ENCODE data around the gene DOK4. TPM values are rescaled to one million over a fixed set of nuclear protein-coding genes. Genes with fewer than 3 reads are reported as not detected.

The DOK4 gene
- total and polyA plus RNA-seq, 2 experiments from 2014 or later, result 11.4 to 29.1 TPM

DNA sequence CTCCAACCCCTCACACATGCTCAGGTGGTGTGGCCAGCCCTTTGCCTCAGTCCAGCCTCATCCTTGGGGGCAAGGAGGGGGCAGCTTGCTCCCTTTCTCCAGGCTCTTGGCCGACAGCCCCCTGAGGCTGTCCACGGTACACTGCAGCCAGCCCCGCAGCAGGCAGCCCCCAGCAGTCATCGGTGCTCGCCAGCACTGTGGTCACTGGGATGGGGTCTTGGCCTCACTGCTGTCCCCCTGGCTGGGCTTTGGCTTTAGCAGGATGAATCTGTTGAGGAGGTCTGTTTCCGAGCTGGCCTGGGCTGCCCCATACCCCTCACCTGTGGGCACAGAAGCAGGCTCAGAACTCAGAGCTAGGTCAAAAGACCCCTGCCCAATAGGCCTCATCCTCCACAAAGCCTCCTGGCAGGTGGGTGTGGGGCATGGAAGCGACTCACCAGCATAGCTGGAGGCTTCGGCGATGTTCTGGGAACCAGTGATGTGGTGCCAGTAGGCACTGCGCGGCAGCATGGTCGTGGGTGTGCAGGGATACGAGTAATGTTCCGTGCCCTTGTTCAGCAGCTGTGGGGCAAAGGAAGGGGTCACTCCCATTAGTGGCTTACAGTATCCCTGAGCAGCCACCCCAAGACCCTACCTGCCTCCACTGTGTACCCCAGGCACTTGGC, 13.0 kb downstream of the DOK4 start:
- peak overlapping the region; percentile 81; the same call in 1 of the 2 replicates for H3K27ac ChIP-seq (ENCODE audit: low read depth)
- Mint-ChIP-seq H3K4me1 (peaks cover 63% of the 10 kb centered on the region), H3K27me3 (ENCODE audit: insufficient read depth, low read depth, poor library complexity) (peaks cover 14% of the 10 kb centered on the region), H3K27ac (peak overlapping the region; percentile 56; the same call in 1 of the 2 replicates), H3K4me3 (no peak overlapping the region), H3K9me3 (no peaks in the 10 kb centered on the region), H3K36me3 (ENCODE audit: low read depth) (peaks cover 40% of the 10 kb centered on the region)
- ATAC-seq, result no peak
- H3K4me3 ChIP-seq, result no peak overlapping the region
- no peak overlapping the region for H3K4me2 ChIP-seq
- peaks cover 3% of the 10 kb centered on the region; the same call in 1 of the 2 replicates for H4K20me1 ChIP-seq (replicated peaks; ENCODE audit: insufficient read depth)
- no peak for TF ChIP-seq EZH2phosphoT487 (IDR thresholded peaks at IDR 0.05; ENCODE audit: unreplicated experiment)
- no peak for TF ChIP-seq NANOG (IDR thresholded peaks at IDR 0.05; ENCODE audit: borderline replicate concordance)
- TF ChIP-seq CREB1 (CRISPR knock-in tag; IDR thresholded peaks at IDR 0.05; ENCODE audit: low read depth), result no peak
- no peak for TF ChIP-seq EZH2 (IDR thresholded peaks at IDR 0.05; ENCODE audit: low read depth, unreplicated experiment)
- no peak for TF ChIP-seq STAT1 (IDR thresholded peaks at IDR 0.05; ENCODE audit: unreplicated experiment)
- no peak for TF ChIP-seq ETS1 (IDR thresholded peaks at IDR 0.05)
- no peak for TF ChIP-seq REST (IDR thresholded peaks at IDR 0.05; ENCODE audit: unreplicated experiment)
- TF ChIP-seq, protein P1, sequence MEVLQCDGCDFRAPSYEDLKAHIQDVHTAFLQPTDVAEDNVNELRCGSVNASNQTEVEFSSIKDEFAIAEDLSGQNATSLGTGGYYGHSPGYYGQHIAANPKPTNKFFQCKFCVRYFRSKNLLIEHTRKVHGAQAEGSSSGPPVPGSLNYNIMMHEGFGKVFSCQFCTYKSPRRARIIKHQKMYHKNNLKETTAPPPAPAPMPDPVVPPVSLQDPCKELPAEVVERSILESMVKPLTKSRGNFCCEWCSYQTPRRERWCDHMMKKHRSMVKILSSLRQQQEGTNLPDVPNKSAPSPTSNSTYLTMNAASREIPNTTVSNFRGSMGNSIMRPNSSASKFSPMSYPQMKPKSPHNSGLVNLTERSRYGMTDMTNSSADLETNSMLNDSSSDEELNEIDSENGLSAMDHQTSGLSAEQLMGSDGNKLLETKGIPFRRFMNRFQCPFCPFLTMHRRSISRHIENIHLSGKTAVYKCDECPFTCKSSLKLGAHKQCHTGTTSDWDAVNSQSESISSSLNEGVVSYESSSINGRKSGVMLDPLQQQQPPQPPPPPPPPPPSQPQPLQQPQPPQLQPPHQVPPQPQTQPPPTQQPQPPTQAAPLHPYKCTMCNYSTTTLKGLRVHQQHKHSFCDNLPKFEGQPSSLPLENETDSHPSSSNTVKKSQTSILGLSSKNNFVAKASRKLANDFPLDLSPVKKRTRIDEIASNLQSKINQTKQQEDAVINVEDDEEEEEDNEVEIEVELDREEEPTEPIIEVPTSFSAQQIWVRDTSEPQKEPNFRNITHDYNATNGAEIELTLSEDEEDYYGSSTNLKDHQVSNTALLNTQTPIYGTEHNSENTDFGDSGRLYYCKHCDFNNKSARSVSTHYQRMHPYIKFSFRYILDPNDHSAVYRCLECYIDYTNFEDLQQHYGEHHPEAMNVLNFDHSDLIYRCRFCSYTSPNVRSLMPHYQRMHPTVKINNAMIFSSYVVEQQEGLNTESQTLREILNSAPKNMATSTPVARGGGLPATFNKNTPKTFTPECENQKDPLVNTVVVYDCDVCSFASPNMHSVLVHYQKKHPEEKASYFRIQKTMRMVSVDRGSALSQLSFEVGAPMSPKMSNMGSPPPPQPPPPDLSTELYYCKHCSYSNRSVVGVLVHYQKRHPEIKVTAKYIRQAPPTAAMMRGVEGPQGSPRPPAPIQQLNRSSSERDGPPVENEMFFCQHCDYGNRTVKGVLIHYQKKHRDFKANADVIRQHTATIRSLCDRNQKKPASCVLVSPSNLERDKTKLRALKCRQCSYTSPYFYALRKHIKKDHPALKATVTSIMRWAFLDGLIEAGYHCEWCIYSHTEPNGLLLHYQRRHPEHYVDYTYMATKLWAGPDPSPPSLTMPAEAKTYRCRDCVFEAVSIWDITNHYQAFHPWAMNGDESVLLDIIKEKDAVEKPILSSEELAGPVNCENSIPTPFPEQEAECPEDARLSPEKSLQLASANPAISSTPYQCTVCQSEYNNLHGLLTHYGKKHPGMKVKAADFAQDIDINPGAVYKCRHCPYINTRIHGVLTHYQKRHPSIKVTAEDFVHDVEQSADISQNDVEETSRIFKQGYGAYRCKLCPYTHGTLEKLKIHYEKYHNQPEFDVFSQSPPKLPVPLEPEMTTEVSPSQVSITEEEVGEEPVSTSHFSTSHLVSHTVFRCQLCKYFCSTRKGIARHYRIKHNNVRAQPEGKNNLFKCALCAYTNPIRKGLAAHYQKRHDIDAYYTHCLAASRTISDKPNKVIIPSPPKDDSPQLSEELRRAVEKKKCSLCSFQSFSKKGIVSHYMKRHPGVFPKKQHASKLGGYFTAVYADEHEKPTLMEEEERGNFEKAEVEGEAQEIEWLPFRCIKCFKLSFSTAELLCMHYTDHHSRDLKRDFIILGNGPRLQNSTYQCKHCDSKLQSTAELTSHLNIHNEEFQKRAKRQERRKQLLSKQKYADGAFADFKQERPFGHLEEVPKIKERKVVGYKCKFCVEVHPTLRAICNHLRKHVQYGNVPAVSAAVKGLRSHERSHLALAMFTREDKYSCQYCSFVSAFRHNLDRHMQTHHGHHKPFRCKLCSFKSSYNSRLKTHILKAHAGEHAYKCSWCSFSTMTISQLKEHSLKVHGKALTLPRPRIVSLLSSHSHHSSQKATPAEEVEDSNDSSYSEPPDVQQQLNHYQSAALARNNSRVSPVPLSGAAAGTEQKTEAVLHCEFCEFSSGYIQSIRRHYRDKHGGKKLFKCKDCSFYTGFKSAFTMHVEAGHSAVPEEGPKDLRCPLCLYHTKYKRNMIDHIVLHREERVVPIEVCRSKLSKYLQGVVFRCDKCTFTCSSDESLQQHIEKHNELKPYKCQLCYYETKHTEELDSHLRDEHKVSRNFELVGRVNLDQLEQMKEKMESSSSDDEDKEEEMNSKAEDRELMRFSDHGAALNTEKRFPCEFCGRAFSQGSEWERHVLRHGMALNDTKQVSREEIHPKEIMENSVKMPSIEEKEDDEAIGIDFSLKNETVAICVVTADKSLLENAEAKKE (CRISPR knock-in tag; IDR thresholded peaks at IDR 0.05), result no peak
- no peak for TF ChIP-seq POLR2AphosphoS5 (IDR thresholded peaks at IDR 0.05; ENCODE audit: low read depth)
- no peak for TF ChIP-seq ZNF114 (CRISPR knock-in tag; IDR thresholded peaks at IDR 0.05)
- TF ChIP-seq JUNB (IDR thresholded peaks at IDR 0.05; ENCODE audit: unreplicated experiment), result no peak
- TF ChIP-seq ZNF331 (CRISPR knock-in tag; IDR thresholded peaks at IDR 0.05; ENCODE audit: low read depth), result no peak
- TF ChIP-seq, protein P2, sequence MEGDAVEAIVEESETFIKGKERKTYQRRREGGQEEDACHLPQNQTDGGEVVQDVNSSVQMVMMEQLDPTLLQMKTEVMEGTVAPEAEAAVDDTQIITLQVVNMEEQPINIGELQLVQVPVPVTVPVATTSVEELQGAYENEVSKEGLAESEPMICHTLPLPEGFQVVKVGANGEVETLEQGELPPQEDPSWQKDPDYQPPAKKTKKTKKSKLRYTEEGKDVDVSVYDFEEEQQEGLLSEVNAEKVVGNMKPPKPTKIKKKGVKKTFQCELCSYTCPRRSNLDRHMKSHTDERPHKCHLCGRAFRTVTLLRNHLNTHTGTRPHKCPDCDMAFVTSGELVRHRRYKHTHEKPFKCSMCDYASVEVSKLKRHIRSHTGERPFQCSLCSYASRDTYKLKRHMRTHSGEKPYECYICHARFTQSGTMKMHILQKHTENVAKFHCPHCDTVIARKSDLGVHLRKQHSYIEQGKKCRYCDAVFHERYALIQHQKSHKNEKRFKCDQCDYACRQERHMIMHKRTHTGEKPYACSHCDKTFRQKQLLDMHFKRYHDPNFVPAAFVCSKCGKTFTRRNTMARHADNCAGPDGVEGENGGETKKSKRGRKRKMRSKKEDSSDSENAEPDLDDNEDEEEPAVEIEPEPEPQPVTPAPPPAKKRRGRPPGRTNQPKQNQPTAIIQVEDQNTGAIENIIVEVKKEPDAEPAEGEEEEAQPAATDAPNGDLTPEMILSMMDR (conservative IDR thresholded peaks at IDR 0.05; ENCODE audit: low read depth in 2 of 2), result no peak
- no peak overlapping the region for H2AFZ ChIP-seq
- H3K79me2 ChIP-seq (replicated peaks; ENCODE audit: insufficient read depth), result peaks cover under 1% of the 10 kb centered on the region; the same call in 1 of the 2 replicates
- peaks cover 47% of the 10 kb centered on the region for H3K4me1 ChIP-seq (ENCODE audit: insufficient read depth)
- H3K9me2 ChIP-seq (ENCODE audit: insufficient read depth), result no peaks in the 10 kb centered on the region
- no peaks in the 10 kb centered on the region for H3K27me3 ChIP-seq (ENCODE audit: insufficient read depth)
- peaks cover 12% of the 10 kb centered on the region; the same call in 1 of the 2 replicates for H3F3A ChIP-seq (replicated peaks; ENCODE audit: low read depth)
- no peak for DNase-seq (ENCODE audit: low spot score)
- H3K36me3 ChIP-seq (ENCODE audit: insufficient read depth), result peaks cover 19% of the 10 kb centered on the region
